ENCODE measurements around the gene LRRC73.
"Not testable (repeated sequence)": the region's sequence is repeated elsewhere in the genome, so short reads cannot be mapped to it uniquely, and the experiment has no call there.

Gene LRRC73

DNA sequence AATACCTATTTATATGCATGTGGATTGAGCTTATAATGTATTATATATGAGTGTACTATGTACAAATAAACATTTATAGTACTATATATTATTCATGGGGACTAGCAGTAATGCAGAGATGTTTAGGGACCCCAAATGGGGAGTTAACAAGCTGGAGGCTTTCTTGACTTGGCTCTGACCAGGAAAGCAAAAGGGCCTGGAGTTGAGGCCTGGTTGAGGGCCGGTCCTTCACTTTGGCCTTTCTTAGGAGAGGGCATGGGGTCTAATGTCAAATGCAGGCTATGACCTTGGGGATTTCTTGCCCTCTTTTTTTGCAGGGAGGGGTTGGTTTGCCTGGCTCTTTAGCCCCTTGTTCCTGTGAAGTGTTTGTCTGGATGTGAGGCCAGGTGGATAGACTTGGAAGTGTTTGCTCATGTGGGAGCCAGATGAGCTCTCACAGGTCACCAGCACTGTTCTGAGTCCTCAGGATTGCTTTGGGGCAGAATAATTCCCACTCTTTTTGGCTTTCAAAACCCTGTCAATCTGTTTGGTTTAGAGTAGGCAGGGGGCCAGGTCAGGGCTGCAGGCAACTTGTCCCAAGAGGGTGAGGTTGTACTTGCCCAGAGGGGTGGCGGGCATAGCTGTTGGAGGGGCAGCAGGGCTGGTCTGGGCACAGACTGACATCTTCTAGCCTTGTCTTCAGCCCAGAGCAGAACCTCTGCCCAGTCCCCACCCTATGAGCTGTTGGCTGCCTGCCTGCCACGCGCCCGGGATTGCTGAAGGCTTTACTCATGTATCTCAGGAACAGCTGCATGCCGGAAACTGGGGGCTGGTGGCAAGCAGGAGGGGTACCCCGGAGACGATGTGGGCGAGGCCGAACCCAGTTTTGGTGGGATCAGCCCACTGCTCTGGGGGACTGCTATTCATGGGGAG is 18.1 kb downstream of the LRRC73 start:
- DNase-seq: peak; percentile 74

DNA sequence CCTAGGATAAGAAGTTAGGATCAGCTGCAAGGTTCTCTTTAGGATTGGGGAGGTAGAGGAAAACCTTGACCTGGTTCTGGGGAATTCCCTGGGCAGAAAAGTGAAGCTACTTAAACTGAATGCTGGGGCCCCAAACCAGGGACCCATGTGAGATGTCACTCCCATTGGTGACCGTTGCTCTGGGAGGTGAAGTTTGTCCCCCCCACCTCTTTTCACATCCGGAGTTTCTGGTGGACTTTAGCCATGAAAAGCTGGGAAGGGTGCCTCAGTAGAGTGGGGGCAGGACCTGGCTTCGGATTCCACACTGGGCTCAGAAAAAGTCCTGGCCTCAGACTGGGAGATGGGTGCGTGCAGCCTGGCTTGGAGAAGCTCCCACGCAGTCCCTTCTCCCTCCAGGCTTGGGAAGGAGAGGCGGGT is 19.6 kb downstream of the LRRC73 start:
- no peak for DNase-seq

GRCh38 chr6:43489277-43490072 is 20.7 kb downstream of the LRRC73 start:
- no peak for DNase-seq

DNA sequence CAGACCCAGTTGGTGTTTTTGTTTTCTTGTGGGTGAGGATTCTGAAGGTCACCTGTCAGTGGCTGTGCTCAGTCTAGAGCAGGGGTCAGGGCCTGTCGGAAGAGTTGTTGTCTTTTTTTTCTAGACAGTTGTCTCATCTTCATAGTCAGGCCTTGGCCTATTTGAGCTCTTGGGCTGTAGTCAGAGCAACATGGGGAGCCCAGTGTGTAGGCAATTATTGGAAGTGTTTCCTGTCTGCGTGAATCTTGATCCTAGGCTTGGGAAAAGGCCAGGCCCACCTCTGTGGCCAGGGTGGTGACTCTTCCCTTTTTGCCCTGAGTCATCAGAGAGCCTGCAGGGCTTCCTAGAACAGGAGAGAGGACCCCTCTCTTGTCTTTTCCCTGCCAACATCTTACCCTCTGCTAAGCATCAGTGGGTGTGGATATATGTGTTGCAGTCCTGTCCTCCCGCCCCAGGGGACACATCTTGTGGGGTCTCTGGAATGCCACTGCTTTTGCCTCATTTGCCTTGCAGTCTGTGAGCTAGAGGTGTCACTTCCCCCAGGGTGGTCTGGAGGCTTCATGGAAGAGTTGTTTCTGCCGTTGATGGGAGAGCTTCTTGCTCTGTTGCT is 21.4 kb downstream of the LRRC73 start:
- DNase-seq: peak; percentile 43

DNA sequence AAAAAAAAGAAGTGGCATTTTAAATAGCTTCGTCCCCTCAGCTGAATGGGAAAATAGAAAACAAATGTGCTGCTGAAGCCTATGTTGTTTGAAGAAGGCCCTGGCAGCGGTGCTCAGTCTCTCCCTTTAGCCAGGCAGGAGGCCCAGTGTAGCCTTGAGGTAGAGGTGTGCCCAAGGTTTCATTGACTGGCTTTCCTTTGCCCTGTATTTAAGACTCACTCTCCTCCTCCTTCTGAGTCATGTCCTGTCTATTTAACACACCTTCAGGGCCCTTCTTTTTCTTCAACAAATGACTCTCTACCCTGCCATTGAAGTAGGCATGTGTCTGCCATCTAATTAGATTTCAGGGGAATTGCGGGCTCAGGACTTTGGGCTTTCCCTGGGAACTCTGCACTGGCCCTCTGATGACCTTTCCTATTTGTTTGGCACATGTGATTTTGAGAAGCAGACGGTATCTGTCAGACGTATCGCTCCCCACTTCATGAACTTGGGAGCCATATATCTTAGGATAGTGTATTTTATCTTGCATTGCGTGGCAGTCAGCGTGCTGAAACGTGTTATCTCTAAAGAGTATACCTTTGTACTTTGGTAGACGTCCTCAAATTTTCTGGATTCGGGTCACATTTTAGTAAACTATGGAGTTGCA is 28.4 kb downstream of the LRRC73 start:
- DNase-seq: no peak

- DNase-seq: peak; percentile 14
These were observed 29.1 kb downstream of the LRRC73 start for GRCh38 chr6:43481075-43481474.

GRCh38 chr6:43478008-43478372 is 32.2 kb downstream of the LRRC73 start:
- DNase-seq: no peak

DNA sequence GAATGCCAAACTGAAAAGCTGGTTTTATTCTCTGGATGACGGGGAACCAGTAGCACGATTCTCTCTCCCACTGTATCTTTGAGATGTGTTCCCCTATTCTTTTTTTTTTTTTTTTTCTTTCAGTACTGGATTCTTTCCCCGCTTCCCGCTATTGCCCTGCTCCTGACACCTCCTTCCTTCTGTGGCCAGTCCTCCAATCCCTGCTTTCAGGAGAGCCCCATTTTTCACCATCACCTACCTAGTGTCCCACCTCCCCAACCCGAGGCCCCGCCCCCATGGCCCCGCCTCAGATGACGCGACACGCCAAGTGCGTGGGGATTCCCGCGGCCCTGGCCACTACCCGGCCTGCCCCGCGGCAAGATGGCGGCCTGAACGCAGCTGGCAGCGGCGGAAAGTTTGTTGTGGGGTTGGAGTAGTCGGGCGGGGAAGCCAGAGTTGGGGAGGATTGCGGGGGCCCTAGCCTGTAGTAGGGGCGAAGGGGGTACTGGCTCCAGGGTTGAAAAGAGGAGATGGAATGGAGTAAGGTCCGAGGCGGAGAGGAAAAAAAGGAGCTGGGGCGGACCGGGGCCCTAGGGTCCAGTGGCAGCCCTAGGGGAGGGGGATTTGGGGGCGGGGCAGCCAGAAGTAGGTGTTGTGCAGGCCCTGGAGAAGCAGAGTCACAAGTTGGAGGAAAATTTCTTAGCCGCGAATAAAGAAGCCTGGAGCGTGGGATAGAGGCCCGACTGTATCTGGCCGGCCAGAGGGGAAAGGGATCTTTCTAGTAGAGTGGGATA is 32.7 kb downstream of the LRRC73 start, which contains the start of gene TJAP1:
TSS of gene TJAP1 (plus strand) at position 336 of the 773 bp plus-strand sequence. CDS start 21,432 bp downstream, outside the sequence.
- peak; percentile 87 for DNase-seq

GRCh38 chr6:43476746-43477145 is 33.4 kb downstream of the LRRC73 start:
- DNase-seq: no peak

- DNase-seq: no peak
These were observed 34.6 kb downstream of the LRRC73 start for GRCh38 chr6:43475516-43475915.

DNA sequence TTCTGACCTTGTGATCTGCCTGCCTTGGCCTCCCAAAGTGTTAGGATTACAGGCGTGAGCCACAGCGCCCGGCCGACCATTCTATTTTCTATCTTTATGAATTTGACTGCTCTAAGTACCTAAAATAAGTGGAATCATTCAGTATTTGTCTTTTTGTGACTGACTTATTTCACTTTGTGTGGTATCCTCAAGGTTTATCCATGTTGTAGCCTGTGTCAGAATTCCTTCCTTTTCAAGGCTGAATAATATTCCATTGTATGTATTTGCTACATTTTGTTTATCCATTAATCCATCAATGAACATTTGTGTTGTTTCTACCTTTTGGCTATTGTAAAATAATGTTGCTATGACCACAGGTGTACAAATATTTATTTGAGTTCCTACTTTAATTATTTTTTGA is 37.6 kb downstream of the LRRC73 start:
- no peak for DNase-seq

- no peak for DNase-seq
These were observed 38.7 kb downstream of the LRRC73 start for GRCh38 chr6:43471399-43471798.

DNA sequence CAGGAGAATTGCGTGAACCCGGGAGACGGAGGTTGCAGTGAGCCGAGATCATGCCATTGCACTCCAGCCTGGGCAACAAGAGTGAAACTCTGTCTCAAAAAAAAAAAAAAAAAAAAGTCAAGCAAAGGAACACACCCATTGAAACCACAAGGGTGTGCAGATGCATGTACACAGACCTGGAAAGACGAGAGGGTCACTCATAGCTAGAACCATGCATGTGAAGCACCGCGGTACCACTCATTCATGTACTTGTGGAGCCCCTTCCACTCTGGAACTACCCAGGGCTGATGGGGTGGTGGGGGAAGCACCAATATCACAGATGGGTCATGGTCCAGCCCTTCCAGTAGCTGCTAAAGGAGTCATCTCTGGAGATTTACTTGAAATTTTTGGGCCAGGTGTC is 40.2 kb downstream of the LRRC73 start:
- DNase-seq: no peak

DNA sequence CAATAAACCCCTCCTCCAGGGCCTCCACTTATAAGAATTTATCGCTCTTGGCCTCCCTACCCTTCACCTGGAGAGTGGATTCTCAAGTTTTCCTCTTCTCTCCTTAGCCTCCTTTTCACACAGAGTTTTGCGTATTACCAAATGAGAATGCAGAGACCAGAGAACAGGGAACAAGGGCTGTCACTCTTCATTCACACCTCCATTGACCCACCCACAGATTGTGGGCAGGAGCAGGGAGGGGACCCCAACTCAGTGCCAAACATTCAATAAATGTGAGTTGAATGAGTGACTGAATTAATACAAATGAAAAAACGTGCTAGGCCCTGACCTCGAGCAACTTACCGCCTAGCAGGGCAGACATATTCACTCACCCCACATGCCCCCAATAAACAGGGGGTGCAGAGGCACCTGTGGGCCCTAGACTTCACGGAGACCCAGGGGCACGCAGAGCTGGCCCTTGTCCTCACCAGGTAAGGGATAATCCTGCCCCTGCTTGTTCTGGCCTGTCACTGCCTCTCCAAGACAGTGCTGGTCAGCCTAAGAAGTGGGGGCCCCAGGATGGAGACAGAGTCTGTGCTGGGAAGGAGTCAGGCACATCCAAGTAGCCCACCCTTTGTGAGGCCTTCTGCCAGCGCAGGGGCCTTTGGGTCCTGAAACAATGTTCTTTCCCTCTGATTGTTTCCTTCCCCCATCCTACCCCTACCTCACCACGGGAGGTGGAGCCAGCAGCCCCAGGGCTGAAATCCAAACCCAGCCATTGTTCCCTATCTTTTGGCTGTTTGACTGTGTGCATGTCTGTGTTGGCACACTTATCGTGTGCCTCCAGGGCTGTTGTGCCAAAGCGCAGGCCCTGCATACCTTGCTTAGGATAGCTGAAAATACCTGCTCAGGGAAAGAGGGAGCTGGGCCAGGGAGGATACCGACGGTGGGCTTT is 41.1 kb downstream of the LRRC73 start:
- DNase-seq: no peak

- no peak for DNase-seq
These were observed 41.9 kb downstream of the LRRC73 start for GRCh38 chr6:43468240-43468639.

GRCh38 chr6:43467752-43468151 is 42.4 kb downstream of the LRRC73 start:
- no peak for DNase-seq

DNA sequence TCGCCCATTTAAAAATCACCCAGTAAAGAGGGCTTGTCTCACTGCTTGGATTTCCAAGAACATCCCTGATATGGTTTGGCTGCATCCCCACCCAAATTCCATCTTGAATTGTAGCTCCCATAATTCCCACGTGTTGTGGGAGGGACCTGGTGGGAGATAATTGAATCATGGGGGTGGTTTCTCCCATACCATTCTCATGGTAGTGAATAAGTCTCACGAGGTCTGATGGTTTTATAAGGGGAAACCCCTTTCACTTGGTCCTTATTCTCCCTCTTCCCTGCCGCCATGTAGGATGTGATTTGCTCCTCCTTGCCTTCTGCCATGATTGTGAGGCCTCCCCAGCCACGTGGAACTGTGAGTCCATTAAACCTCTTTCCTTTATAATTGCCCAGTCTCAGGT is 42.9 kb downstream of the LRRC73 start:
- DNase-seq: not testable (repeated sequence)

DNA sequence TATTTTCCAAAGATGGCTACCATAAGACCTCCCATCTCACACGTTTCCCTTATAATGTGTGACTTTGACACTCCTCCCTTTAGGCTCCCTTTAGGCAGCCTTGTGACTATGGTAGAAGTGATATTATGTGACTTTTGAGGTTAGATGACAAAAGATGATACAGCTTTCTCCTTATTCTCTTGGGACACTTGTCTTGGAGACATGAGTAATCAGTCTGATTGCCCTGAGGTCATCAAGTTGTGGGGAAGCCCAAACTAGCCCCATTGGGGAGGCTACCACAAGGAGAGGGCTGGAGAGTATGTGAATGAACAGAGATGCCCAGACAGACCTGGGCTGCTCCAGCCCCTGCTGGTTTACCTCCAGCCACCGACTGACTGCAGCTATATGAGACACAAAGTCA is 44.2 kb downstream of the LRRC73 start:
- no peak for DNase-seq

GRCh38 chr6:43464337-43464736 is 45.8 kb downstream of the LRRC73 start:
- no peak for DNase-seq

DNA sequence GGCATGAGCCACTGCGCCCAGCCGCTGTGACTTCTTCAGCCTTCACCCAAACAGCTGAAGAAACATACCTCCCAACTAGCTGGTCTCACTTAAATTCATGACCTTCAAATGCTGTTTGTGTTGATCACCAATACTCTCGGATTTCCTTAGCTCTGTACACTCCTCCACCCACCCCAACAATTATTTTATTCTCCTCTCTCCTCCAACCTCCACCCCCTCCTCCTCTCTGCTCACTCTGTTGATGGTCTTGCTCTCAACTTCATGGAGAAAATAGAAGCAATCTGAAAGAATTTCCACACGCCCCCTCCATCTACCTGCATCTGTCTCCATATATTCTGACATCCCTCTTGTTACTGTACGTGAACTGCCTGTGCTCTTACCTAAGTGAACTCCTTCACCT is 48.2 kb downstream of the LRRC73 start:
- no peak for DNase-seq

- no peak for DNase-seq
These were observed 50.1 kb downstream of the LRRC73 start for GRCh38 chr6:43460032-43460431.
